Esophagus squamous epithelium (tissue), 5 donors: ENCODE data around the gene HDAC7. TPM values are rescaled to one million over a fixed set of nuclear protein-coding genes. Genes with fewer than 3 reads are reported as not detected.

ENCODE experiments used
- DNase-seq: peaks from one replicate; lab custom pipeline; 2025; lab: John Stamatoyannopoulos, UW
- H3K27ac ChIP-seq, 4 donors: fragments of 200-600 bp; sonication (generic); one replicate each; pipeline ENCODE4 v1.5.1; 2016 to 2019; ENCODE audit warnings: mild to moderate bottlenecking in 1 of 4
- H3K27me3 ChIP-seq, 4 donors: fragments of 200-600 bp; sonication (generic); 1 replicate in 3 of 4; 2 replicates in 1 of 4; pipeline versions ENCODE4 v1.5.1 to v1.6.0; 2017 to 2021; ENCODE audit warnings: antibody characterized with exemption in 1 of 4
- H3K36me3 ChIP-seq, 3 donors: fragments of 200-600 bp; sonication (generic); one replicate each; pipeline ENCODE4 v1.5.1; 2016 to 2019
- H3K4me1 ChIP-seq, 3 donors: fragments of 200-600 bp; sonication (generic); one replicate each; pipeline ENCODE4 v1.5.1; 2017 to 2019
- H3K4me3 ChIP-seq, 4 donors: fragments of 200-600 bp; sonication (generic); 1 replicate in 3 of 4; 2 replicates in 1 of 4; pipeline ENCODE4 v1.5.1; 2016 to 2019; ENCODE audit warnings: mild to moderate bottlenecking in 2 of 4, moderate library complexity in 1 of 4
- H3K9me3 ChIP-seq, 3 donors: fragments of 200-600 bp; sonication (generic); one replicate each; pipeline ENCODE4 v1.5.1; 2016 to 2019
- POLR2A ChIP-seq, 4 donors: fragments of 450-650 bp; IDR thresholded peaks; one replicate each; pipeline ENCODE4 v1.6.1; 2017; ENCODE audit warnings: antibody characterized with exemption in 4 of 4, mild to moderate bottlenecking in 4 of 4, moderate library complexity in 3 of 4
- WGBS, 2 donors: methylation state at CpG; one replicate each; pipeline ENCODE4 v1.1.5; 2018; 5-methylcytosine and 5-hydroxymethylcytosine counted together
- intact Hi-C: fragments of 100-400 bp; cut with DNase I; formaldehyde crosslinking; loops from one replicate; pipeline ENCODE4 v1.15.0; 2022
- total RNA-seq, 4 donors: library from RNA; depleted of rRNA; stranded (reverse); fragments of >200 nt; gene quantifications; one replicate each; pipeline ENCODE4 v1.1.0, GENCODE V29; 2016
- TF ChIP-seq, protein P1 (sequence below), 6 experiments: fragments of 450-650 bp in 4 of 6; fragments of 200-600 bp in 2 of 6; sonication (generic) in 2 of 6; IDR thresholded peaks; one replicate each; pipeline ENCODE4 v1.5.1; 2016 to 2019; ENCODE audit warnings: antibody characterized with exemption in 6 of 6, mild to moderate bottlenecking in 4 of 6, moderate library complexity in 4 of 6
- donor health status: DM: yes; HTN: yes; CAD: no.

Gene HDAC7
- total RNA-seq, 4 donors from 2014 or later: 19.8 to 37.2 (median 24.0) TPM

DNA sequence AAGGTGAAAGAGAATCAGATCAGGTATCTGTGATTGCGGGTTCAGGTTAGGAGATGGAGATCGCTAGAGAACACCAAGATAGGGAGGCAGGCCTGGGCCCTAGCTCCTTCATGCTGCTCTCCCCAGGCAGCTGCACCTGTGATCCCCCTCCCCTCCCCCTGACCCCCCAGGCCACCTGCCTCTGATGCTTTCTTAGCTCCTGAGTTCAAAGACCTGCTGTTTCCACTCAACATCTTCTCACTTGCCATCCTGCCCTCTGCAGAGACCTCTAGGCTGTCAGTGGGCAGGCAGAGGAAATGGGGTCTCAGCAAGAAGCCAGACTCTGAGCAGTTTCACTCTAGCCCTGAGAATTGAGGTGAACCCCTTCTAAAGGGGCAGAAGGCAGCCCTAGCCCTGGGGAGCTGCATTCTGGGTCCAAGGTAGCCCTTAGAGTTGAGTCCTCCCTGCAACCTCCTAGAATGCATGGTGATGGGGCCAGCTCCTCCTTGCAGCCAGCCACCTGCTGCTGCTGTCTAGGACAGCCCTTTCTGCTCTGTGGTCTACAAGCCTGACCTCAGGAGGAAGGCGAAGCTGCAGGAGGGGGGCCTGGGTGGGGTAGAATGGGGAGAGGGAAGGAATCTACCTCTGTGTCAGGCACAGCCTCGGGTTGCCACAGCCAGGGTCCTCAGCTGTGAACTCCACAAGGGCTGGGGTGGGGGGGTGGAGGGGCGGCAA is 53.0 kb downstream of the HDAC7 start:
- Histone ChIP-seq H3K4me3 (no peak overlapping the region), H3K27ac (no peak overlapping the region), H3K9me3 (no peaks in the 10 kb centered on the region), H3K27me3 (no peaks in the 10 kb centered on the region), H3K4me1 (peaks cover 19 to 84% (median 38%) of the 10 kb centered on the region in 3 donors), H3K36me3 (no peaks in the 10 kb centered on the region)
- no peak for TF ChIP-seq POLR2A (IDR thresholded peaks at IDR 0.05)
- TF ChIP-seq, protein P1, sequence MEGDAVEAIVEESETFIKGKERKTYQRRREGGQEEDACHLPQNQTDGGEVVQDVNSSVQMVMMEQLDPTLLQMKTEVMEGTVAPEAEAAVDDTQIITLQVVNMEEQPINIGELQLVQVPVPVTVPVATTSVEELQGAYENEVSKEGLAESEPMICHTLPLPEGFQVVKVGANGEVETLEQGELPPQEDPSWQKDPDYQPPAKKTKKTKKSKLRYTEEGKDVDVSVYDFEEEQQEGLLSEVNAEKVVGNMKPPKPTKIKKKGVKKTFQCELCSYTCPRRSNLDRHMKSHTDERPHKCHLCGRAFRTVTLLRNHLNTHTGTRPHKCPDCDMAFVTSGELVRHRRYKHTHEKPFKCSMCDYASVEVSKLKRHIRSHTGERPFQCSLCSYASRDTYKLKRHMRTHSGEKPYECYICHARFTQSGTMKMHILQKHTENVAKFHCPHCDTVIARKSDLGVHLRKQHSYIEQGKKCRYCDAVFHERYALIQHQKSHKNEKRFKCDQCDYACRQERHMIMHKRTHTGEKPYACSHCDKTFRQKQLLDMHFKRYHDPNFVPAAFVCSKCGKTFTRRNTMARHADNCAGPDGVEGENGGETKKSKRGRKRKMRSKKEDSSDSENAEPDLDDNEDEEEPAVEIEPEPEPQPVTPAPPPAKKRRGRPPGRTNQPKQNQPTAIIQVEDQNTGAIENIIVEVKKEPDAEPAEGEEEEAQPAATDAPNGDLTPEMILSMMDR (IDR thresholded peaks at IDR 0.05): no peak
- intact Hi-C loops: no loop called here
- no peak for DNase-seq
- WGBS, 2 donors: 70 to 80% methylated on average over 1 to 3 of the region's 5 CpGs

DNA sequence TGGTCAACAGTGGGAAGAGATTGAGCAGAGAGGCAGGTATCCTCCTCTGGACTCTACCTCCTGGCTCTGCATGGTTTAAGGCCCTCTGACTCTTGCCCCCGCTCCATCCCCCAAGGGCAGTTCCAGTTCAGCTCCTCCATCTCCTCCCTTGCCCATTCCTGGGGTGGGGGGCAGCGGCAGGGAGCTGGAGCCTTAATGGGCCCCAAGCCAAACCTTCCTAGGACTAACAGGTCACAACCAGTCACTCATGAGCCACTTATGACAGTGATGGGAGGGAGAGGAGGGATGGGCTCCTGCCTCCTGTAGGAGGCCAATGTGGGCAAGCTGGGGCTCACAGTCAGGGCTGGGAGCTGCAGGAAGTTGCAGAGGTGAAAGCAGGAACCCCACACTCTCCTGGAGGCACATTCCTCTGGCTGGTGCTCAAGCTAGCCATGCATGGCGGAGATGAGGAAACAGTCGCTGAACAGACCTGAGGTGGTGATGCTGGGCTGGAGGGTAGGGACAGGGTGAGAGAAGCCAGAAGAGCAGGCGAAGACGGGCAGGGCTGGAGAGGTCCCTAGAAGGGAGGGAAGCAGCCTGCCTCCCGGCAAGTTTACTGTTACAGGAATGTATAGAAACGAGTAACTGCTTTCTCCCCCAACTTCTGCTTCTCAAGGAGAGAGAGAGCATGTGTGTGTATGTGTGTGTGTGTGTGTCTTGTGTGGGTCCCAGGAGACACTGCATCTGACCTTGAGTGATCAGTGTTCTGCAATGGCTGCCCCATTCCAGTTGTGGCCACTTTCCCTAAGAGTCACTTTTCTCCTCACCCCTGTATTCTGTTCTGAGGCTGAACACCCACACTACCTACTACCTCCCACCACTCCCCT is 56.0 kb downstream of the HDAC7 start:
- DNase-seq: no peak
- Histone ChIP-seq H3K36me3 (no peaks in the 10 kb centered on the region), H3K9me3 (no peaks in the 10 kb centered on the region), H3K27me3 (no peaks in the 10 kb centered on the region), H3K4me3 (no peak overlapping the region), H3K27ac (peak overlapping the region; percentile 28 to 61 (median 54)), H3K4me1 (peaks cover 29 to 76% (median 39%) of the 10 kb centered on the region in 3 donors)
- intact Hi-C loops: no loop called here
- no peak for TF ChIP-seq POLR2A (IDR thresholded peaks at IDR 0.05)
- TF ChIP-seq, protein P1 (IDR thresholded peaks at IDR 0.05): peak in 1 of 6 experiments; percentile 8
- 47% methylated on average over 6 of the region's 8 CpGs for WGBS, 2 donors

DNA sequence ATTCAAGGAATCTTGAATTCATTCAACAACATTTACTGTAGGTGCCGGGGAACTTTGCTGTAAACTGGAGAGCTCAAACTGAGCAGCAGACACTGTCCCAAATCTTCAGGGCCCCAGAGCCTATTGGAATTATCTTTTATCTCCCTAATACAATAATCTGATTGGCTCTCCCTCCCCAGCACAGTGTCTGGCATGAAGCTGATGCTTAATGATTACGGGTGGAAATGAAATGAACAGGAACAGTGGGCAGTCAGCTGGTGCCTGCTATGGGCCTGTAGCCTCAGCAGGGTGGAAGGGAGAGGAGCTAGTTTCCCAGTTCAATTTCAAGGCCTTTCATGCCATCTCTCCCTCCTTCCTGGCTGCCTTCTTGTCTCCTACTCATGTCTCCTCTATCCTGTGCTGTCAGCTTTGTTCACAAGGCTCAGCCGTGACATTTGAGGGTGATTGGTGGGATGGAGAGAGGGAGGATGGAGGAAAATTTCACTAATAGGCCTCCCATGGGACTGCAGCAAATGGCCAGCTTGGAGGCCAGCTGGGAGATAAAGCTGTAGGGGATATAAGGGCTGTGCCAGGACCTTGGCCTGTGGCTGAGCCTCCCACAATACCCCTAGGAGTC is 56.7 kb downstream of the HDAC7 start:
- Histone ChIP-seq H3K36me3 (no peaks in the 10 kb centered on the region), H3K27ac (peak overlapping the region; percentile 28 to 61 (median 54)), H3K4me1 (peaks cover 31 to 76% (median 42%) of the 10 kb centered on the region in 3 donors), H3K27me3 (no peaks in the 10 kb centered on the region), H3K9me3 (no peaks in the 10 kb centered on the region), H3K4me3 (no peak overlapping the region)
- no peak for DNase-seq
- intact Hi-C loops: no loop called here
- TF ChIP-seq, protein P1 (IDR thresholded peaks at IDR 0.05): no peak
- 50 to 53% methylated on average over 2 to 3 of the region's 3 CpGs for WGBS, 2 donors

DNA sequence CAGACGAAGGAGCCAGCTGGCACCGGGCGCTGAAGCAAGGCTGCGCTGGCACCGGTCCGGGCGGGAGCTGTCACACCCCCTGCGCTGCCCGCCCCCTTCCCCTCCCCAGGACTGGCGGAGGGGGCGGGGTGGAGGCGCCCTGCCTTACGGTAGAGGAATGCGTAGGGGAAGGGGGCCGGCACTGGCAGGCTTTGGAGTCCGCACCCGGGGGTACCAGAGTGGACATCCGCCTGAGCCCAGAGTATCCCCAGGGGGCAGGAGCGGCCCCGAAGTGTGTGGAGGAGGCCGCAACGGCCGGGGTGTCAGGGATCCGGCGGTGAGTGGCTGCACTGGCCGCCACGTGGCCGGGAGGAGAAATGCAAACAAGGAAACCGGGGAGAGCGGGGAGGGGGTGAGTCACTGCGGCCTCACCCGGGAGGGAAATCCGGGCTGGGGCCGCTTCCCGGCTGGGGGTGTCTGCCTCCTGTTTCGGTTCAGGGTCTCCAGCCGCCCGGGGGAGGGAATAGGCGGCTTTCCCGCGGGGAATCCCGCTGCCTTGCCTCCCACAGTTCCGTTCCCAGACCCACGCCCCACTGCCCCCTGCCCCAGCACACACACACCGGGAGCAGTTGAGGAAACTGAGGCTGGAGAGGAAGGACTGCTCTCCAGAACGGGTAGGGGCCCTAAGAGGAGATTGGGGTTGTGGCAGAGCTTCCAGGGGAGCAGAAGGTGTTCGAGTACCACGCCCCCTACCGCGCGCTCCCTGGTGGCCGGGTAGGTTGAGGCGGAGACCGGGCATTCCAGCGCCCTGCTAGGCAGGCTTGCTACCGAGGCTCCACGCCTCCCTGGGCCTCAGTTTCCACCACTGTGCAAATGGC is 60.6 kb downstream of the HDAC7 start, which contains the start of gene RAPGEF3:
RAPGEF3 (minus strand) TSS at position 47 of the 857 bp plus-strand sequence. CDS start 324 bp downstream, outside the sequence.
- H3K4me1 ChIP-seq: peaks cover 47 to 77% (median 55%) of the 10 kb centered on the region in 3 donors
- H3K9me3 ChIP-seq: no peaks in the 10 kb centered on the region
- H3K36me3 ChIP-seq: no peaks in the 10 kb centered on the region
- H3K27ac ChIP-seq: peak within 1 kb of the TSS; percentile 90 to 93 (median 91)
- intact Hi-C loops: no loop called here
- TF ChIP-seq, protein P1 (IDR thresholded peaks at IDR 0.05): peak; percentile 34 to 69 (median 50)
- peak in 2 of 4 donors; percentile 7 to 41 for TF ChIP-seq POLR2A (IDR thresholded peaks at IDR 0.05)
- DNase-seq: no peak
- no peaks in the 10 kb centered on the region for H3K27me3 ChIP-seq
- WGBS, 2 donors: 0% methylated on average over 31 to 38 of the region's 57 CpGs
- H3K4me3 ChIP-seq: peak within 1 kb of the TSS; percentile 54 to 77 (median 72)
